HG03571 (cell line): Measurements from ENCODE around the gene DYRK2.

Experiments
- ATAC-seq: cut with Tn5 transposase; IDR thresholded peaks from one replicate; pipeline ENCODE4 v1.9.1; 2021; ENCODE audit not compliant: unreplicated experiment

The DYRK2 gene

DNA sequence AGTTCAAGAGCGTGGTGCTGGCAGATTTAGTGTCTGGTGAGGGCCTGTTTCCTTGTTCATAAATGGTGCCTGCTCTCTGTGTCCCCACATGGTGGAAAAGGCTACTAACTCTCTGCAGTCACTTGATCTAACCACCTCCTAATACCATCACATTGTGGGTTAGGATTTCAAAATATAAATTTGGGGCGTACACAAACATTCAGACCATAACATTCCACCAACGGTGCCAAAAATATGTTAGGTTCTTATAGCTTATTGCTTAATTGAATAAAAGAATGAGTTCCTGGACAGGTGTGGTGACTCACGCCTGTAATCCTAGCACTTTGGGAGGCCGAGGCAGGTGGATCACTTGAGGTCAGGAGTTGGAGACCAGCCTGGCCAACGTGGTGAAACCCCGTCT is 3.4 kb upstream of the DYRK2 start:
- ATAC-seq = no peak

DNA sequence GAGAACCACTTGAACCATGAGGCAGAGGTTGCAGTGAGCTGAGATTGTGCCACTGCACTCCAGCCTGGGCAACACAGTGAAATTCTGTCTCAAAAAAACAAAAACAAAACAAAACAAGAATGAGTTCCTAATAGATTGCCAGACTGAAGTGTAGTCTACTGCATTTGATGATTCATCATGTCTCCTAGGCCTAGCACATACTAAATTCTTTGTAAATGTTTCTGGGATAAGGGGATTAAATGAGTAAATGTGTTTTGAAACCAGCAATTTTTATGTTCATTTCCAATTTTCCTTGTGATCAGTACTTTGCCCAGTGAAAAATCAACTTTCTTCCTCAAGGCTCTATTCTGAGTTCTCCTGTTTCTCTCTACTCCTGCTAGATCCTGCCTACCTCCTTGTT is 2.9 kb upstream of the DYRK2 start:
- no peak for ATAC-seq

DNA sequence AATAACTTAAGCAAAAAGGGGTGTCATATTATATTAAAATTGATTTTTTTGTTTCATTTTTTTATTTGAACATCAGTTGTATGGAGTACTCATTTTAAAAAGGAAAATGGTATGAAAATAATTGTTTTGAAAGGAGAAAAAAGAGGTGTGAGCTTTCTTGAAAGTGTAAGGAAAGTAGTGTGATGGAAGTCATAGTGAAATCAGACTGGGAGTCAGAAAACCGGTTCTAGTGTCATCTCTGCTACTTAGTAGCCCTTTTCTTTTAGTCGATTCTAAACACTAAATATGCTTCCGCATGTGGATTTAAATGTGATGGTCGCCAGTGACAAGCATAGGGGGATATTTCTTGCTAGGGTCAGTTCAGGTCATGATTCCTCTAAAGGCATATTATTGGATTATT is 1.8 kb upstream of the DYRK2 start:
- ATAC-seq = no peak

DNA sequence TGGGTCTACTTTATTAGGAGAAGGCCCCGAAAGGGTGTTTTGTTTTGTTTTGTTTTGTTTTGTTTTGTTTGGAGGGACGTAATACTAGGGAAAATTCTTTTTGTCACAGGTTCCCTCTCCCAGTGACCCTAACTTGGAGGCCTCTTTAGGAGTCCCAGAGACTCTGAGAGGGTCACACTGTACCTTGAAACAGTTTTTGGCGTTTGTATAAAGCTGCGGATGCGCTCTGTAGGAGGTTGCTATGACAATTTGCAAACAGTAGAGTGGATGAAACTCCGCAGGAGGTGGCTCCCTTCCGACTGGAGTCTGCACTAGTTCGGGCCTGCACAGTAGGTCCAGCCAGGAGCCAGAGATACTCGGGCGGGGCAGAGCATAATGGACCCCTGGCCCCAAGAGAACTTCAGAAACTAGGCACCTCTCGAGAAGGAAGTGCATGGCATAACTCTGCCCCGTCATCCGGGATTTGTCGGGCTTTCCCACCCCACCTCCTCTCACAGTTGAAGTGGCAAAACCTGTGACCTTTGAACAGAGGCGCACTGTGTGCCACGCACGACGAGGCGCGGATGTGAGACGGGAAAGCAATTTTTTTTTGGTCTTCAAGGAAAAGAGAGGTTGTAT is 1.3 kb upstream of the DYRK2 start:
- no peak for ATAC-seq

DNA sequence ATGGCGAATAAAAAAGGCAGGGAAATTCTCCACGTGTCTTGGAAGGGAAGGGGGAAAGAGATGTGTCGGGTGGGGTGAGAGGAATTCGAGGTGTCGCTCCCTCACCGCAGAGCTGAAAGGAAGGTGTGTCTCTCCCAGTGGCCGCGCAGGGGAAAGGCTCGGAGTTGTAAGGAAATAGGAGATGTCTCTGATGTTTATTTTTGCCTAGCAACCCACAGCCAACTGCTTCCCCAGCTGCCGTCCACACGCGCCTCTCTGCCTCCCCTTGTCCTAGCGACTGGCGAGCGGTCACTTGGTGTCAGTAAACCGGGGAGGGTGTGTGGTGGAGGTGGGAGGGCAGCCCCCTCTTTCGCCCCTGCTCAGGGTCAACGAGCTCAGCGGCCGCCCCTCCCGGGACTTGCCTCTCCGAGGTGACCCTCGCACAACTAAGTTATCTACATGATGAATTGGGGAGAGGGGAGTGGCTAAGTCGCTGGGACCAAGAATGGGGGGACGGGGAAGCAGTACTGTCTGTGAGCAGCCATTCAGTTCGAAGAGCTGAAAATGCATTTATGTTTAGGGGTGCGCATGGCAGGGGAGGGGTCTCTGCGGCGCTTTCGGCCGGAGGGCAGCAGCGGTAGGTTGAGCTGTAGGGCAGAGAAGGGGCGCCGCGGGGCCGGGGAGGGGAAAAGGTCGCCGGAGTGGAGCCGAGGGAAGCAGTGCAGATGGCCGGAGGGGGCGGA is 585 bp upstream of the DYRK2 start:
- peak; percentile 28 for ATAC-seq

DNA sequence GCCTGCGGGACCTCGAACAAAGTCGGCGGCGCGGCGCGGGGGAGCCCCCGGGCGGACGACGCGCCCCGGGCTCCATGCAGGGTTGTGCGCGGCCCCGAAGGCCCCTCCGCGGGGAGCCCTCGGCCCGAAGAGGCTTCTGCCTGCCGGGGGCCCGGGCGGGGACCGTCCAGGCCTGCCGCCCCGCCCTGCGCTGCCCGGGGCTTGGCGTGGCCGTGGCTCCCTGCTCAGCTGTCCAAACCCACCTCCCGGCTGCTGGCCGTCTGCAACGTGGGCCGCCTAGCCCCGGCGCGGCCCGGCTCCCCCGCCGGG is 670 bp downstream of the DYRK2 start:
- ATAC-seq = peak; percentile 26

DNA sequence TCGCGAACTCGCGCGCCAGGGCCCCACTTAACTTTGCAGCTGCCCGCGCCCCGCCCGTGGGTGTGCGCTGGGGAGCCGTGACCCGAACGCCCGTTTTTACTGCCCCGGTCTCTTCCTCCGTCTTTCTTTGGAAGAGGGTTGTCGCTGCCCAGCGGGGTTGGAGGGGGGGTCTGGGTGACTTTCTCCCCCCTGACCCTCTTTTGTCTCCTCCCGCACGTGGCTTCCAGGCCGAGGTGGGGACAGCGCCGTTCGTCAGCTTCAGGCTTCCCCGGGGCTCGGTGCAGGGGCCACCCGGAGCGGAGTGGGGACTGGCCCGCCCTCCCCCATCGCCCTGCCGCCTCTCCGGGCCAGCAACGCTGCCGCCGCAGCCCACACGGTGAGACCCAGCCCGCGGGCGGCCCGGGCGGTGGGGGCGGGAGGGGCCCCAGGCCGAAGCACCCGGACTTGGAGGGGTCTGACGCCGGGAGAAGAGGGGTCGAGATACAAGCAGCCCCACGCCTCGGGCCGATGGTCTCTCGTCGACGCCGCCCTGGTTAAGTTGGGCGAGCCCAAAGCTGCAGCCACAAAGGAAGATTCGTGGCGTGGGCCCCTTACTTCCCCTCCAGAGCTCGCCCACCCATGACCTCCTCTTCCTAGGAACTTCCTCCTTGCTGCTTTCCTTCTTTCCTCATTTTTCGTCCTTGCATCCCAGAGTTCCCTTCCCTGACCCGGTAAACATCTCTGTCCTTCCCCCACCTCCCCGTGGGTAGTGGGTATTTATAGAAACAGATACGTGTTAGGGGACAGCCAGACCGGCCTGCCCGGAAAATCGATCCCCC is 1.2 kb downstream of the DYRK2 start:
- peak; percentile 0 for ATAC-seq

DNA sequence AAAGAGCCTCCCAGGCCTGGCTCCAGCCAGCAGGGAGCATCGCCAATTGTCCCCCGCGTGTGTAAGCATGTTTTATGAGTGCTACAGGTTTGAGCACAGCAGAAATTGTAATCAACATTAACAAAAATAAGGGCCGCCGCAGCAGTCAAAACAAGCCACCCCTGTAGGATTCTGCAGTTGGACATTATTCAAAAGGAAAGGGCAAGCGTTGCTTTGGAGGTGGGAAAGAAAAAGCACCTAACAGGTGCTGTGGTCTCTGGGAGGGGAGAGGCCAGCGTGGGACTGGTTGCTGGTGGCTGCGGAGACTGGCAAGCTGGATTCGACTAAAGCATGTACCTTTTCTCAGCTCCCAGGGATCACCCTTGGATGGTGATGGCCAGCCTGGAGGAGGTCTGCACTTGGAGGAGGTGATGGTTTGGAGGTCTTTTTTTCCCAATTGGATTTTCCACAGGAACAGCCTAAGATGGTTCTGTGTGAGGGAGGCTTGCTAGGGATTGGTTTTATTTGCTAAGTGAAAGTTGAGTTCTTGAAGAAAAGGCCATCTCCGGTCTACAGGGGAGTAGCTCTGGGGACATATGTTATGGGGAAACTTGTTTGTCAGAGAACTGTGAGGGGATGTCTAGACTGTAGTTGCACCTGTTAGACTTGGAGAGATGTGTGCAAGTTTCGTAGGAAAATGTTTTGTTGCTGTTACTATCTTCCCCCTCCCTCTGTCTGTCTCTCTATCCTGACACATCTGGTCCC is 2.0 kb downstream of the DYRK2 start:
- ATAC-seq = no peak

DNA sequence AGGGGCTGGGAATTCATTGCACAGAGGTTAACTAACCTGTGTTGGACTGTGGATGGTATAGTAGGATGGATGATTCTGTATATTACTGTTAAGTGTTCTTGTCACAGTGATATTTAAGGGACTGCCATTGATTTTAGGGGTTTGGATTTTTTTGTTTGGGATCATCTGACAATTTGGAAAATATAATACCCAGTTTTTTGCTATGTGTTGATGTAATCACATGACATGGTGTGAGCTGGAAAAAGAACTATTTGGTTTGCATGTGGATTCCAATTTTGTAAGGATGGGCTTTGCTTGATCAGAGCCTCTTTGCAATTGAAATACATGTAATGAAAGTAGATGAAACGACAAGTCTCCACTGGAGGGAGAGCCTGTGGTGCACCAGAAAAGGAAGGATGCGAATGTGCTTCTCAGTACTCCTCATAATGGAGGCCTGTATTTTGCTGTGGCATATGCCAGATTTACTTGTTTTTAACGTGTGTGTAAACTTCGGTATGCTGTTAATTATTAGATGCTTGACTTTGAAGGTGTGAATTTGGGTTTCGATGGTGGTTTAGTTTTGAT is 2.7 kb downstream of the DYRK2 start:
- ATAC-seq = no peak

DNA sequence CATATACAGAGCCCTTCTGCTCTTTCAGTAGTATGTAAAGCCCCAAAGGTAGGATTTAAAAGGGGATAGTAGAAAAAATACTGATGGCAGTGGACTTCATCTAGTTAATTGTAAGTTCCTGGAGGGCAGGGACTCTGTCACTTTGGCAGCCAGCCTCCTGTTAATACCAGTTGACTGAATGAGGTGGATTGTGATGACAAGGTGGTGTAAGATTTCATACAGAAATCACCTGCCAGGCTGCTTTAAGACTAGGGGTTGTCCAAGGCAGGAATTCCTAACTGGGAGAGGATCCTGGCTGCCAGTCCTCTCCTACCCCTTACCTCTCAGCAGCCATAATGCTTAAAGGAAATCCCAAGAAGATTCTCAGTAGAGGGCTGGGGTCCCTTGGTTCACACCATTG is 7.3 kb downstream of the DYRK2 start:
- no peak for ATAC-seq

DNA sequence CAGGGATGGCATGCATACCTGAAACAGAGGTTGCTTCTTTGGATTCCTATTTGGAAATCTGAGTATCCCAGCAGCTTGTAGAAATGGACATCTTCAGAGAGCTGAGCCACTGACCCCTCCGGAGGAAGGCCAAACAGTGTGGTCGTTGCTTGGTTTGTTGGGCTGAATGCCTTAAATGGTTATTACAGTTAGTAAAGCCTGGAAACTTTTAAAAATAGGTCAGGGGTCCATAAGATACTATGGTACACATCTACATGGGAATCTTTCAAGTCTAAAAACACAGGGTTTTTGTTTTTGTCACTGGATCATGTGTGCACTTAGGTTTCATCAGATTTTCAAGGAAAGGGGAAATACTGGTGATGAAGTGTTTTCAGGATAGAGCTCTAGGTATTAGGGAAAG is 7.7 kb downstream of the DYRK2 start:
- ATAC-seq = no peak

DNA sequence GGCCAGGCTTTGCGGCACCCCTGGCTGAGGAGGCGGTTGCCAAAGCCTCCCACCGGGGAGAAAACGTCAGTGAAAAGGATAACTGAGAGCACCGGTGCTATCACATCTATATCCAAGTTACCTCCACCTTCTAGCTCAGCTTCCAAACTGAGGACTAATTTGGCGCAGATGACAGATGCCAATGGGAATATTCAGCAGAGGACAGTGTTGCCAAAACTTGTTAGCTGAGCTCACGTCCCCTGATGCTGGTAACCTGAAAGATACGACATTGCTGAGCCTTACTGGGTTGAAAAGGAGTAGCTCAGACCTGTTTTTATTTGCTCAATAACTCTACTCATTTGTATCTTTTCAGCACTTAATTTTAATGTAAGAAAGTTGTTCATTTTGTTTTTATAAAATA is 9.9 kb downstream of the DYRK2 start:
- no peak for ATAC-seq

DNA sequence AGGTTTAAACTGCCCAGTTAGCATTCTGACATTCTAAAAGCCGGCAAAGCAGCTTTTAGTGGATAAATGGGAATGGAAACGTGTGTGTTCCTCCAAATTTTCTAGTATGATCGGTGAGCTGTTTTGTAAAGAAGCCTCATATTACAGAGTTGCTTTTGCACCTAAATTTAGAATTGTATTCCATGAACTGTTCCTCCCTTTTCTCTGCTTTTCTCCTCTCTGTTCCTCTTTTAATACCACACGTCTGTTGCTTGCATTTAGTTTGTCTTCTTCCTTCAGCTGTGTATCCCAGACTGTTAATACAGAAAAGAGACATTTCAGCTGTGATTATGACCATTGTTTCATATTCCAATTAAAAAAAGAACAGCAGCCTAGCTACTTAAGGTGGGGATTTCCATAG is 10.7 kb downstream of the DYRK2 start:
- ATAC-seq = no peak

DNA sequence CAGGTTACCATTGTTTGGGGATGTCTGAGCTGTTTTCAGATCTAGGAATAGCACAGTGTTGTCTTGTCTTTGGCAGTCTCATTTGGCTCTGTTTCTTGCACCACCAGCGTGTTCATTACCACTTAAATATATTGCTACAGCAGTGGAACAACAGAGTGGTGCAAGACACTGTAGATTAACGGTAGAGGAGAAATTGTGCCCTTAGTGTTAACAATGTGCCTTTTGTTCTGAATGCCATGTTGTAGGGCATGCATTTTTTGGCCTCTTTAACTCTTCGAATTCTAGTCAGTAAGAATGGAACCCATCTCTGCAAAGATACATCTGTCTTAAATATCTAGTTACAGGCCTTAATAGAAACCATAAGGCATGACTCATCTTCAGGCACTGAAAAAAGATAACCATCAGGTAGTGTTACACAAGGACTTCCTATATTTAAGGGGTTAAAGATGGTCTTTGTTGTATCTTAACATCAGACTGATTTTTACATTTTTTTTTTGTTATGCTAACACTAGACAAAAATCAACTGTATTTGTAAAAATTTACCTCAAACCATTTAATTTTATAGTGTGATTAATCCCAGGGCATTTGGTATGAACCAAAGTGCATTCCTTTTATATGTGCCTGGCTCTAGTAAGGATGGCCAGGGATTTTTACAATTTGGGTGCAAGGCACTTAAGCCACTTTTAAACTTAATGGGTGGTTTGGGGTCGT is 12.9 kb downstream of the DYRK2 start:
- ATAC-seq = no peak

DNA sequence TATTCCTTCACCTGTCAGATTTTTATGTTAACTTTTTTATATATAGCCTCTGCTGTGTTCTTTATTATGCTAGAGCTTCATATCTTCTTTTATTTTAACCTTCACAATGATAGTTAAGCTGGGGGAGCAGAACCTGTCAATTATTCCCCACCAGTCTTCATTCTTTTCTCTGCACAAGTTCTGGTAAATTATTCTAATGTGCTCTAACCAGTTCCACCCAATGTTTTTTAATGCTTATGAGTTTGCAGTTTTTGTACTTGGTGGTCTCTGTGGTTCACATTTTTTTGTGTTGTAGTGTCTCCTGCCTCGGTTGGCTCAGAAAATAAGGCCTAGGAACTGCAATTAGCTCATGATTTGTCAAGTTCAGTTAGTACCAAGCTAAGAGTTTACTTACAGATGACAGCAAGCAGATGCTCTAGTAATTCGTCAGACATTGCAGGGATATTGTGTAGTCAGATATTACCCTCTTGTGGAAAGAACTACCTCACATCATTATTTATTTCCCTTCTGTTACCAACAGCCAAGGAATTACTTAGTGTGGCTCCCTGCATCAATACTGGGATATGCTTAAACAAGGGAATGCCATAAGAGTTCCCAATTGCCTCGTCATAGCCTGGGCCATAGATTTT is 14.5 kb downstream of the DYRK2 start:
- ATAC-seq = no peak

DNA sequence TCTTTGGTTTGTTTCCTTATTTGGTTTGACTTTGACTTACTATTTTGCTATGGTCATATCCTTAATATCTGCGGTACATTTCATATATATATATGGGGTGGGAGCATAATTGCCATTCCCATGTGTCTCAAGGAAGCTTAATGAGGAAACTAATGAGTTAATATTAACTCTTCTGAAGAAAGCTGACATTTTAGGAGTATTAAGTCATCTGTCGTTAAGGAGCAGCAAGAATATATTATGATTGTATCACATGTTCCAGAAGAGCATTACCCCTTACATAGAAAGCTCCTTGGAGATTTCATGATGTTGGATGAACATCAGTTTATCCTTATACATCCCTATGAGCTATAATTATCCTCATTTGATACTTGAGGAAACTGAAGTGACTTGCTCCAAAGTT is 15.6 kb downstream of the DYRK2 start:
- no peak for ATAC-seq

DNA sequence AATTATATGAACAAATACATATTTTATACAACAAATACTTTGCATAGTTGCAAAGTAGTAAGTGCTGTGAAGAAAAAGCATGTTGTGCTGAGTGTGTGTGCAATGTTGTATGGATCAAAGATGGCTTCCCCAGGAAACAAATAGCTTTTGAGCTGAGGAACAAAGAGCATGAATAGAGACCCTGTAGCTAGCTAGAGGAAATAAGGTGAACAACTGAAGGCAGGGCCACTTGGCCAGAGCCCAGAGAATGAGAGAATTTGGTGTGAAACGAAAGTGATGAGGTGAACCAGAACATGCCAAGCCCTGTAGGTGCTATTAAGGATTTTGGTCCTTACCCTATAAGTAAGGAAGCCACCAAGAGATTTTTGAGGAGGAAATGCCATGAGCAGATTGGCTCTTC is 17.1 kb downstream of the DYRK2 start:
- ATAC-seq = no peak

DNA sequence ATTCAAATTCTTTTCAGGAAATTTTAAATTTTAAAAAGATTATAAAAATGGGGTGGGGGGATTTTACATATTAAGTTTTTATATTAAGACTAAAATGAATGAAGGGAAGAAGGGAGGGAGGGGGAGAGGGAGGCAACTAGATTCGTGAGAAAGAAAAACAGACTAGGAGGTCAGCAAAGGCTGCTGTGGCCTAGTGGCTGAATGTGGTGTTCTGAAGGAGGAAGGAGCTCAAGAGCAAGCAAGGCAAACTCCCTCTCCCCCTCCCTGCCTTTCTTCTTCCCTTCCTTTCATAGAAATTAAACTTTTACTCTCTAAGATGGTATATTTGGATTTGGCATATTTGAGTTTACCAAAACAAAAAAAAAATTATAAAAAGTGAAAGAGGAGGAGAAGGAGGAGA is 18.1 kb downstream of the DYRK2 start:
- no peak for ATAC-seq

DNA sequence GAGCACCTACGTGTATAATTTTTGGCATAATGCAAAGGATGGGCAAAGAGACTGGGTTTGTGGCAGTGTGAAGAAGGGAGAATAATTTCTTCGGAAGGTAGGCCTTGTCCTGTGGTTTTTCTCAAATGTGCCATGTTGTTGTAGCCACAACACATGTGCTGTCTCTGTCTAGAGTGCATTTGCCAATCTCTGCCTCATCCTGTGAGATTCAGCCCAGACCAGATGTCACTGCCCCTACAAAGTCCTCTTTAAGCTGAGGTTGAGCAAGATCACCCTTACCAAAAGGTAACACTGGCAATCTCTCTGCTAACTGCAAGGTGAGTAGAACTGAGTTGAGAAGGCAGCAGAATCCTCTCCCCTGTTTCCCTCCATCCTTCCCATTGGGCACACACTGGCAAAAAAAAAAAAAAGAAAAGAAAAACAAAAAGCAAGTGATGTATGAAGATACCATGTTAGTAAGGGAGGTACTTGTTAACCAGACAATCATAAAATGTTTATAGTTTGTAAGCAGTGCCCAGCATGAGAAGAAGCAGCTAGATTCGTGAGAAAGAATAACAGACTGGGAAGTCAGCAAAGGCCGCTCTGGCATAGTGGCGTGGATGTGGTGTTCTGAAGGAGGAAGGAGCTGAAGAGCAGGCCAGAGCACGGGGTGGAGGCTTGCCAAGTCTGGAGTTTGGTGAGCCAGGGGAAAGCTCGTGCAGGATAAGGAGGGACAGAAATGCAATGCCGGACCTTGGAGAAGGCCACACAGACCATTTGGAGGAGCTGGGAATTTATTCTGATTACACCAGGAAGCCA is 18.9 kb downstream of the DYRK2 start:
- ATAC-seq = no peak
